CD14-positive monocyte (primary cell): ENCODE data around the gene VAT1. TPM values are rescaled to one million over a fixed set of nuclear protein-coding genes. Genes with fewer than 3 reads are reported as not detected.

Experiments used
- DNase-seq, 3 donors: peaks; one replicate each; pipeline ENCODE4 v3.0.0-alpha.2; 2011 to 2022
- H2AFZ ChIP-seq: 2 replicates; pipeline ENCODE4 v1.6.0; 2012; ENCODE audit warnings: mild to moderate bottlenecking, low read depth, low read length, inconsistent platforms; ENCODE audit not compliant: insufficient read depth, poor library complexity, severe bottlenecking
- H3K27ac ChIP-seq, 2 donors: 1 replicate in 1 of 2; 2 replicates in 1 of 2; pipeline ENCODE4 v1.5.1; 2012 to 2013; ENCODE audit warnings: low read length in 2 of 2, control low read depth in 1 of 2, inconsistent platforms in 1 of 2, low read depth in 1 of 2, mild to moderate bottlenecking in 1 of 2
- H3K27me3 ChIP-seq, 2 donors: one replicate each; pipeline versions ENCODE4 v1.6.0 to v1.6.1; 2011 to 2013; ENCODE audit warnings: low read length in 2 of 2; ENCODE audit not compliant: control insufficient read depth in 2 of 2, insufficient read depth in 2 of 2
- H3K36me3 ChIP-seq, 2 donors: replicated peaks in 1 of 2; 1 replicate in 1 of 2; 2 replicates in 1 of 2; pipeline versions ENCODE4 v1.5.1 to v1.6.1; 2012 to 2013; ENCODE audit warnings: low read length in 2 of 2, control low read depth in 1 of 2, inconsistent platforms in 1 of 2, mild to moderate bottlenecking in 1 of 2; ENCODE audit not compliant: insufficient read depth in 2 of 2, control insufficient read depth in 1 of 2
- H3K4me1 ChIP-seq, 2 donors: 1 replicate in 1 of 2; 2 replicates in 1 of 2; pipeline versions ENCODE4 v1.5.1 to v1.6.1; 2012 to 2013; ENCODE audit warnings: low read length in 2 of 2, control low read depth in 1 of 2, inconsistent platforms in 1 of 2, mild to moderate bottlenecking in 1 of 2, moderate library complexity in 1 of 2; ENCODE audit not compliant: insufficient read depth in 2 of 2, control insufficient read depth in 1 of 2
- H3K4me2 ChIP-seq: replicated peaks from 2 replicates; pipeline ENCODE3; 2012; ENCODE audit warnings: low read length, moderate library complexity, mild to moderate bottlenecking; ENCODE audit not compliant: poor library complexity, severe bottlenecking; ENCODE audit errors: extremely low read depth
- H3K4me3 ChIP-seq, 3 experiments: fragments of 200-600 bp in 1 of 3; sonication (generic) in 1 of 3; replicated peaks in 1 of 3; 1 replicate in 2 of 3; 2 replicates in 1 of 3; pipeline ENCODE4 v1.5.1; 2011 to 2013; ENCODE audit warnings: low read length in 3 of 3, mild to moderate bottlenecking in 3 of 3, control low read depth in 2 of 3, low read depth in 2 of 3, inconsistent platforms in 1 of 3, moderate library complexity in 1 of 3
- H3K79me2 ChIP-seq: 2 replicates; pipeline ENCODE4 v1.6.0; 2012; ENCODE audit warnings: mild to moderate bottlenecking, control low read depth, inconsistent platforms, low read length, moderate library complexity; ENCODE audit not compliant: insufficient read depth
- H3K9ac ChIP-seq: 2 replicates; pipeline ENCODE4 v1.6.0; 2017; ENCODE audit warnings: low read length, mild to moderate bottlenecking; ENCODE audit not compliant: insufficient read depth, poor library complexity, severe bottlenecking
- H3K9me3 ChIP-seq, 2 donors: replicated peaks in 1 of 2; 1 replicate in 1 of 2; 2 replicates in 1 of 2; pipeline versions ENCODE4 v1.5.1 to v1.6.1; 2012 to 2013; ENCODE audit warnings: low read length in 2 of 2, control low read depth in 1 of 2; ENCODE audit not compliant: control insufficient read depth in 1 of 2, insufficient read depth in 1 of 2
- H4K20me1 ChIP-seq: 2 replicates; pipeline ENCODE4 v1.6.0; 2012; ENCODE audit warnings: mild to moderate bottlenecking, low read length, control low read depth, moderate library complexity; ENCODE audit not compliant: insufficient read depth
- H3K27ac Mint-ChIP-seq, 7 donors: one replicate each; pipeline ENCODE4 v1.8.0; 2020; ENCODE audit warnings: mild to moderate bottlenecking in 7 of 7, mixed read lengths in 7 of 7, moderate library complexity in 6 of 7, inconsistent platforms in 2 of 7
- H3K27me3 Mint-ChIP-seq, 3 donors: one replicate each; pipeline ENCODE4 v1.8.0; 2021 to 2022; ENCODE audit warnings: low read depth in 3 of 3, mild to moderate bottlenecking in 3 of 3, mixed read lengths in 3 of 3, moderate library complexity in 3 of 3, inconsistent platforms in 1 of 3
- H3K36me3 Mint-ChIP-seq, 2 donors: one replicate each; pipeline ENCODE4 v1.8.0; 2020; ENCODE audit warnings: mixed read lengths in 2 of 2, inconsistent platforms in 1 of 2, mild to moderate bottlenecking in 1 of 2
- H3K4me1 Mint-ChIP-seq: one replicate; pipeline ENCODE4 v1.8.0; 2020; ENCODE audit warnings: mild to moderate bottlenecking, mixed read lengths
- H3K4me3 Mint-ChIP-seq, 2 donors: one replicate each; pipeline ENCODE4 v1.8.0; 2020; ENCODE audit warnings: mild to moderate bottlenecking in 2 of 2, mixed read lengths in 2 of 2, moderate library complexity in 1 of 2
- H3K9me3 Mint-ChIP-seq, 7 donors: one replicate each; pipeline ENCODE4 v1.8.0; 2020 to 2022; ENCODE audit warnings: mixed read lengths in 7 of 7, mild to moderate bottlenecking in 6 of 7, moderate library complexity in 6 of 7, inconsistent platforms in 2 of 7
- WGBS: methylation state at CpG from one replicate; pipeline ENCODE4 v1.1.5; 2013; ENCODE audit warnings: missing lambda C conversion rate; ENCODE audit not compliant: insufficient coverage; 5-methylcytosine and 5-hydroxymethylcytosine counted together
- intact Hi-C, 2 donors: fragments of 100-400 bp; cut with micrococcal nuclease; formaldehyde crosslinking; loops; one replicate each; pipeline versions ENCODE4 v1.15.0 to v1.15.1; 2023
- polyA plus RNA-seq, 3 donors: library from polyadenylated mRNA; depleted of rRNA in 1 of 3; unstranded in 2 of 3; stranded (reverse) in 1 of 3; fragments of 300-500 nt in 2 of 3; fragments of >200 nt in 1 of 3; fragmentation: Illumina TruSeq in 2 of 3; gene quantifications; 1 replicate in 2 of 3; 2 replicates in 1 of 3; pipeline ENCODE4 v1.2.3, GENCODE V29; 2012 to 2021
- TF ChIP-seq, protein P1 (sequence below): fragments of 200-600 bp; IDR thresholded peaks from one replicate; pipeline ENCODE4 v1.8.0; 2022; ENCODE audit warnings: antibody characterized with exemption, mild to moderate bottlenecking

VAT1 gene
- polyA plus RNA-seq, 3 donors = 12.7 to 39.5 (median 38.0) TPM

DNA sequence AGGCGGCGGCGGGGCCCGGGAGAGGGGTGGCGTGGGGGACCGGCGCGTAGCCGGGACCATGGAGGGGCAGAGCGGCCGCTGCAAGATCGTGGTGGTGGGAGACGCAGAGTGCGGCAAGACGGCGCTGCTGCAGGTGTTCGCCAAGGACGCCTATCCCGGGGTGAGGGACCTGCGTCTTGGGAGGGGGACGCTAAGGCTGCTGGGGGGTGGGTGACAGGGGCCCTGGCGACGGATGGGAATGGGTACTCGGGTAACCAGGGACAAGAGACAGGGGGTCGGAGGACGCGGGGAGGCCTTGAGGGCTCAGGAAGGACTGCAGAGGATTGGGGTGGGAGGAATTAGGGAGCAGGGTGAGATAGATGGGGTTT is 3.1 kb upstream of the VAT1 start:
- TF ChIP-seq, protein P1, sequence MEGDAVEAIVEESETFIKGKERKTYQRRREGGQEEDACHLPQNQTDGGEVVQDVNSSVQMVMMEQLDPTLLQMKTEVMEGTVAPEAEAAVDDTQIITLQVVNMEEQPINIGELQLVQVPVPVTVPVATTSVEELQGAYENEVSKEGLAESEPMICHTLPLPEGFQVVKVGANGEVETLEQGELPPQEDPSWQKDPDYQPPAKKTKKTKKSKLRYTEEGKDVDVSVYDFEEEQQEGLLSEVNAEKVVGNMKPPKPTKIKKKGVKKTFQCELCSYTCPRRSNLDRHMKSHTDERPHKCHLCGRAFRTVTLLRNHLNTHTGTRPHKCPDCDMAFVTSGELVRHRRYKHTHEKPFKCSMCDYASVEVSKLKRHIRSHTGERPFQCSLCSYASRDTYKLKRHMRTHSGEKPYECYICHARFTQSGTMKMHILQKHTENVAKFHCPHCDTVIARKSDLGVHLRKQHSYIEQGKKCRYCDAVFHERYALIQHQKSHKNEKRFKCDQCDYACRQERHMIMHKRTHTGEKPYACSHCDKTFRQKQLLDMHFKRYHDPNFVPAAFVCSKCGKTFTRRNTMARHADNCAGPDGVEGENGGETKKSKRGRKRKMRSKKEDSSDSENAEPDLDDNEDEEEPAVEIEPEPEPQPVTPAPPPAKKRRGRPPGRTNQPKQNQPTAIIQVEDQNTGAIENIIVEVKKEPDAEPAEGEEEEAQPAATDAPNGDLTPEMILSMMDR = no peak
- Mint-ChIP-seq H3K4me3 (peak overlapping the region; percentile 58 to 76), H3K27me3 (peaks cover 8 to 30% (median 16%) of the 10 kb centered on the region in 3 donors), H3K36me3 (peaks cover 0 to 3% of the 10 kb centered on the region in 2 donors), H3K9me3 (peaks cover 0 to 3% (median 0%) of the 10 kb centered on the region in 7 donors), H3K4me1 (peaks cover 38% of the 10 kb centered on the region), H3K27ac (no peak overlapping the region)
- Histone ChIP-seq H3K4me3 (no peak overlapping the region), H3K4me1 (peaks cover 29 to 42% of the 10 kb centered on the region in 2 donors), H3K9me3 (no peaks in the 10 kb centered on the region), H2AFZ (no peak overlapping the region), H3K27me3 (peaks cover 0 to 15% of the 10 kb centered on the region in 2 donors), H3K4me2 (peak overlapping the region; percentile 96), H4K20me1 (no peaks in the 10 kb centered on the region), H3K79me2 (peaks cover 12% of the 10 kb centered on the region), H3K9ac (no peak overlapping the region), H3K27ac (no peak overlapping the region), H3K36me3 (no peaks in the 10 kb centered on the region)
- intact Hi-C loops = loop anchor here in 1 of 2 donors (10.0 kb wide), 2 partner anchors 100 to 150 kb away; partner anchors contain the start of genes BRCA1 and NBR1
- no peak for DNase-seq
- 9% methylated on average over 27 of the region's 27 CpGs for WGBS

DNA sequence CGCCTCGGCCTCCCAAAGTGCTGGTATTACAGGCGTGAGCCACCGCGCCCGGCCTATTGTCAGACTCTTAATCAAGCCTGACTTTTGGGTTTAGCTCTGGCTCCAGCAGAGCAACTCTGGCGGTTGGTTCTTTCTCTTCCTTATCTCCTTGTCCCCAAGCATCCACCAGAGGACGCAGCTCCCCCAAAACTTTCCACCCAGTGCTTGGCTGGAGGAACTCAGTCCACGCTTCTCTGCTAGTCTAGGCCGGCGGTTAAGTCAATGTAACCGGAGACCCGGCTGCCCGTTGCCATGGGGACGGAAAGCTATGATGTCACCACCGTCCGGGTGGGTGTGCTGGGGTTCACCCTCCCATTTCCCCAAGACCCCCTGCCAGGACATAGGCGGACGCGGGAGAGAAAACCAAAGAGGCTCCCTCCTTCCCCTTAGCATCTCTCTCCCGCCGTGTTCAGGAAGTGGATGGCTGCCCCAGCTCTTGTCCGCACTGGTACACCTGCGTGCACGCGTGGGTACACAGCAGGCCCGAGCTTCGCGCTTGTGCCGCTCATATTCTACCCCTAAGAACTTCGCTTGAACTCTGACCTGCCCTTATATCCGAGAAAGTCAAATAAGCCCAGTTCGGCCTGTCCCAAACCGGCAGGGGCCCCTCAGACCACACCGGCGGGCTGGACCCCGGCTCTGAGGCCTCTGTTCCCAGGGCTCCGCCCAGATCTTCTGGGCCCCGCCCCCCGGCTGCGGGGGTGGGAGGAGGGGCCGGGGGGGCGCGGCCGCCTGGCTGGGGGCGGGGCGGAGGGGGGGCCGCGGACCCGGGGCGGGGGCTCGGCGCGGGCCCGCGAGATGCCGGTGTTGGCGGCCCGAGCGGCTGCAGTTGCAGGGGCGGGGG is 2.5 kb upstream of the VAT1 start, which contains the start of gene RND2:
Gene RND2, plus strand, starts transcription at position 825 of the 883 bp plus-strand sequence. CDS start 117 bp downstream, outside the sequence.
- peak within 1 kb of the TSS; percentile 50 for H3K9ac ChIP-seq
- H3K9me3 ChIP-seq = no peaks in the 10 kb centered on the region
- peaks cover 8 to 30% (median 16%) of the 10 kb centered on the region in 3 donors for H3K27me3 Mint-ChIP-seq
- peak within 1 kb of the TSS; percentile 96 for H3K4me2 ChIP-seq
- peaks cover 38% of the 10 kb centered on the region for H3K4me1 Mint-ChIP-seq
- peaks cover 5% of the 10 kb centered on the region for H4K20me1 ChIP-seq
- peaks cover 15% of the 10 kb centered on the region for H3K79me2 ChIP-seq
- H3K36me3 Mint-ChIP-seq = peaks cover 0 to 3% of the 10 kb centered on the region in 2 donors
- peak within 1 kb of the TSS; percentile 36 to 81 (median 41) for H3K4me3 ChIP-seq
- DNase-seq = peak; percentile 72 to 83 (median 80)
- 0% methylated on average over 49 of the region's 61 CpGs for WGBS
- peak within 1 kb of the TSS; percentile 76 for H2AFZ ChIP-seq
- H3K9me3 Mint-ChIP-seq = peaks cover 0 to 3% (median 0%) of the 10 kb centered on the region in 7 donors
- no peaks in the 10 kb centered on the region for H3K36me3 ChIP-seq
- H3K27me3 ChIP-seq = peaks cover 0 to 15% of the 10 kb centered on the region in 2 donors
- H3K4me1 ChIP-seq = peaks cover 35 to 44% of the 10 kb centered on the region in 2 donors
- intact Hi-C loops = loop anchor here in 1 of 2 donors (10.0 kb wide), 2 partner anchors 100 to 150 kb away; partner anchors contain the start of genes BRCA1 and NBR1
- TF ChIP-seq, protein P1 = peak; percentile 70
- peak within 1 kb of the TSS in 6 of 7 donors; percentile 23 to 79 (median 62) for H3K27ac Mint-ChIP-seq
- peak within 1 kb of the TSS in 1 of 2 donors; percentile 9 for H3K27ac ChIP-seq
- peak within 1 kb of the TSS; percentile 83 to 96 for H3K4me3 Mint-ChIP-seq
